Motor neuron (in vitro differentiated cells): ENCODE data around the gene LAMB1. TPM values are rescaled to one million over a fixed set of nuclear protein-coding genes. Genes with fewer than 3 reads are reported as not detected.
"Not testable (repeated sequence)": the region's sequence is repeated elsewhere in the genome, so short reads cannot be mapped to it uniquely, and the experiment has no call there.

ENCODE experiments used
- ATAC-seq, 8 experiments: fragments of 200-7000 bp; cut with Tn5 transposase; replicated peaks in 6 of 8; 2 replicates each; pipeline ENCODE4 v1.8.0; 2021; ENCODE audit warnings: mild to moderate bottlenecking in 8 of 8, moderate library complexity in 8 of 8
- H3K27ac ChIP-seq, 2 donors: fragments of 250-450 bp; sonication (Bioruptor Pico); 2 replicates each; pipeline ENCODE4 v1.9.0; 2021; ENCODE audit warnings: antibody characterized with exemption in 2 of 2, mild to moderate bottlenecking in 2 of 2, moderate library complexity in 1 of 2
- H3K4me1 ChIP-seq, 2 donors: fragments of 250-450 bp; sonication (Bioruptor Pico); replicated peaks in 1 of 2; 2 replicates each; pipeline ENCODE4 v1.6.1; 2021; ENCODE audit warnings: antibody characterized with exemption in 2 of 2, mild to moderate bottlenecking in 2 of 2, moderate library complexity in 1 of 2
- H3K4me3 ChIP-seq, 5 donors: fragments of 250-450 bp; sonication (Bioruptor Pico); 2 replicates each; pipeline ENCODE4 v1.9.0; 2021; ENCODE audit warnings: antibody characterized with exemption in 5 of 5, mild to moderate bottlenecking in 5 of 5, moderate library complexity in 4 of 5
- WGBS, 10 experiments: fragments of 450-650 bp; shearing (Covaris generic); methylation state at CpG; one replicate each; pipeline ENCODE4 v1.0.0; 2022; 5-methylcytosine and 5-hydroxymethylcytosine counted together
- in situ Hi-C, 9 experiments: fragments of 400-800 bp; cut with MboI; loops; one replicate each; pipeline ENCODE4 v1.15.0; 2021; ENCODE audit warnings: low sequenced_read_pairs in 9 of 9, low pct_unique_long_range_greater_than_20kb in 2 of 9; ENCODE audit not compliant: unreplicated experiment in 9 of 9
- total RNA-seq, 8 experiments: library from RNA; unstranded; fragments of 300-600 nt; gene quantifications; 2 replicates each; pipeline versions ENCODE4 v1.2.3 to v1.2.4, GENCODE V29; 2022

The LAMB1 gene
- total RNA-seq, 8 experiments from 2014 or later, result 11.1 to 564 (median 88.7) TPM

- WGBS, 10 experiments, result 83 to 100% (median 90%) methylated on average over 2 to 4 of the region's 4 CpGs; no CpG with 5 or more reads in 5 of the 10 experiments
These were observed 46.0 kb downstream of the LAMB1 start for GRCh38 chr7:107956950-107957349.

GRCh38 chr7:107955394-107955793 lies 47.6 kb downstream of the LAMB1 start:
- Histone ChIP-seq H3K27ac (no peak overlapping the region), H3K4me3 (no peak overlapping the region), H3K4me1 (no peaks in the 10 kb centered on the region)
- 40 to 100% (median 84%) methylated on average over 1 to 5 of the region's 5 CpGs; no CpG with 5 or more reads in 1 of the 10 experiments for WGBS, 10 experiments
- ATAC-seq, result no peak
- in situ Hi-C loops, result no loop called here

More at GRCh38 chr7:107956950-107957349, 46.0 kb downstream of the LAMB1 start:
- H3K4me3 ChIP-seq, H3K27ac ChIP-seq, in situ Hi-C loops, H3K4me1 ChIP-seq, ATAC-seq: not testable (repeated sequence)

DNA sequence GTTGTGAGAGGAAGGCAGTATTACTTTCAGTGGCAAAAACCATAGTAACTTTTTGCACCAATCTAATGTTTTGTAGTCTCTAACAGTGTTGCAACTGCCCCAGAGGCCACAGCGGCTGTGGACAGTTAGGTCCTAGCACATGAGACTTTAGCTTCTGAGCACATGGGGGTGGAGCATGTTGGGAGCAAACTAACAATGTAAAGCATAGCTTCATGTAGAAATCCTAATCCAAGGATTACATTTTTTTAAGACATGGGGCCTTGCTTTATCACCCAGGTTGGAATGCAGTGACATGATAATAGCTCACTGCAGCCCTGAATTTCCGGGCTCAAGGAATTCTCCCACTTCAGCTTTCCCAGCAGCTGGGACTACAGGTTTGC lies 49.0 kb downstream of the LAMB1 start:
- no peak overlapping the region for H3K27ac ChIP-seq
- ATAC-seq, result no peak
- H3K4me1 ChIP-seq, result no peaks in the 10 kb centered on the region

GRCh38 chr7:107953265-107953923 lies 49.6 kb downstream of the LAMB1 start:
- WGBS, 10 experiments, result 66 to 100% (median 94%) methylated on average over 1 to 8 of the region's 10 CpGs; no CpG with 5 or more reads in 1 of the 10 experiments
- no peak overlapping the region for H3K4me3 ChIP-seq
- no peak overlapping the region for H3K27ac ChIP-seq
- in situ Hi-C loops, result no loop called here
- ATAC-seq, result no peak
- H3K4me1 ChIP-seq, result no peaks in the 10 kb centered on the region

More for the DNA sequence above, 49.0 kb downstream of the LAMB1 start:
- in situ Hi-C loops, result no loop called here
- no peak overlapping the region for H3K4me3 ChIP-seq
- WGBS, 10 experiments, result 59 to 100% (median 94%) methylated on average over 1 to 2 of the region's 2 CpGs; no CpG with 5 or more reads in 4 of the 10 experiments

GRCh38 chr7:107951896-107952295 lies 51.1 kb downstream of the LAMB1 start:
- in situ Hi-C loops, result no loop called here
- Histone ChIP-seq H3K4me3 (no peak overlapping the region), H3K4me1 (no peaks in the 10 kb centered on the region), H3K27ac (no peak overlapping the region)
- 87 to 100% (median 95%) methylated on average over 1 to 4 of the region's 9 CpGs; no CpG with 5 or more reads in 3 of the 10 experiments for WGBS, 10 experiments
- no peak for ATAC-seq

DNA sequence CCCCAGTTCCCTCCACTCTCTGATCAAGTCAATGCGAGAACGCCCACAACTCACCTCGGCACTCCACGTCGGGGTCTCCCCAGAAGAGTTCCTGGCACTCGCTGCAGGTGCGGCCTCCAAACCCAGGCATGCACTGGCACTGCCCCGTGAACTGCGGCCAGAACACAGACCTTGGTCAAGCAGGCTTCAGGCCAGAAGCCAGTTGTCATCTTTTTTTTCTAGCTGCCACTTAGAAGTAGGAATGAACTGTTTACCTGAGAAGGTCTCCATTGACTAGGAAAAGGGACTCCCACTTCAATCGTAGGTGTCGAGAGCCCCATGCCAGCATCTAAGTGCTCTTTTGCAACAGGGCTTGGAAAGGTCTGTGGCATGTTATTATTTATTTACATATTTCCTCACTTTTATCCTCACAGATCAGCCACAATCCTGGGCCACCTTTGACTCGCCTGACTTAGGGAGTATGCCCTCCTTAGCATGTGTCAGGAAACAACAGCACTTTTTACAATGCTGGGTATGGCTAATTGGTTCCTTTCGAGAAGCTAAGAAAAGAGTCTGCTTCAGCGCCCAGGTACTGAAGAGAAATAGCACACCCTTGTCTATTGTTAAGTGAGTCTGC lies 51.7 kb downstream of the LAMB1 start:
- H3K4me3 ChIP-seq, result no peak overlapping the region
- no peaks in the 10 kb centered on the region for H3K4me1 ChIP-seq
- no peak for ATAC-seq
- in situ Hi-C loops, result no loop called here
- no peak overlapping the region for H3K27ac ChIP-seq
- WGBS, 10 experiments, result 91 to 100% (median 98%) methylated on average over 1 to 9 of the region's 14 CpGs; no CpG with 5 or more reads in 1 of the 10 experiments

DNA sequence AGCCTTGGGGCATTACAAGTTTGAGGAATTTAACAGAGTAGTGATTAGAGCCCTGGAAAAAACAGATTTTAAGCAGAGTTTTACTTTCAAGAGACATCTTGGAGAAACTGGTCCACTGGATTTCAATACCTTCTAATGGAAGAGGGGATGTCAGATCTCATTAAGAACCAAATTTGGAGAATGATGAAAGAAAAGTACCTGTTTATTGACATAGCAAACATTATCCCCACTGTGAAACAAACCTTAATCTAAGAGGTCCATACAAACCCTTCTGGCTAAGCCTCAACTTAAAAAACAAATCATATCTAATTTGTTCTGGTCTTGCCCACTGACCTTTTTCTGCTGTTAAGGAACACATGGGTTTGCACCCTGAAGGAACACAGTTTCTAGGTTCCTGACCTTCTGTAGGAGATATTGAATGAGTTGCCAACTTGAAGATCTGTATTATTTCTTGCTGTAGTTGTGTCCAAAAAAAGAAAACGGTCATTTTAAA lies 53.5 kb downstream of the LAMB1 start:
- no peaks in the 10 kb centered on the region for H3K4me1 ChIP-seq
- no peak for ATAC-seq
- in situ Hi-C loops, result no loop called here
- 88 to 100% (median 100%) methylated on average over 1 of the region's 1 CpG; no CpG with 5 or more reads in 5 of the 10 experiments for WGBS, 10 experiments
- no peak overlapping the region for H3K4me3 ChIP-seq
- no peak overlapping the region for H3K27ac ChIP-seq

DNA sequence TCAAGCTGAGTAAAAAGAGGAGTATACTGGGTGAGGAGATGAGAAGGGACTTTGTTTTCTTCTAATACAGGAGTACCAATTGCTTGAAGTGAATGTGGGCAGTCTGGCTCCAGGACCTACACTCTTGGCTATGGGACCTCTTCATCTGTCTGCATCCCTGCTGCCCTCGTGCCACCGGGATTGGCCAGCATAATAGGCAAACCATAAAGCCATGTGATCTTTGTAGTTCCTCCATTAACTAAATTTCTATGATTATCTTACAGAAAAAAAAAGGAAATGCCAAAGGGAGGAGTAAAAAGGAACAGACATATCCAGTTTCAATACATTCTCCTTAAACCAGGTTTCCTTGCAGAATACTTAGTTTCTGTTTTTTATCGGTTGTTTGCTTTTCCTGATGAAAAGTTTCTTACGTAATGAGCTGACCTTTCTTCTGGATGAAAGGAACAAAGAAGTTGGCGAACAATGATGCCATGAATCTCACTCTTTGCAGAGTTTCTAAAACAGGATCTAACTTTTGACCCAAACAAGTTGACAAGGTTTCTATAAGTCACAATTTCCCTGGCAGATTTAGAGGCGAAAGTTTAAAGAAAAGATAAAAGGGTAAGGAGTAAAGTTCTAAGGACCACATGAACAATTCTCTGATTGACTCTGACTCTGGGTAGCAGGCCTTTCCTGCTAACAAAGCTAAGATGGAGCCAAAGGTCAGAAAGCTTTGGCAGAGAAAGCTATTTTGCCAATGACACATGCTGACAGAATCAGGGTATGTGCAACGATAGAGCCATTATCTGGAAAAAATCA lies 54.1 kb downstream of the LAMB1 start:
- in situ Hi-C loops, result no loop called here
- no peaks in the 10 kb centered on the region for H3K4me1 ChIP-seq

DNA sequence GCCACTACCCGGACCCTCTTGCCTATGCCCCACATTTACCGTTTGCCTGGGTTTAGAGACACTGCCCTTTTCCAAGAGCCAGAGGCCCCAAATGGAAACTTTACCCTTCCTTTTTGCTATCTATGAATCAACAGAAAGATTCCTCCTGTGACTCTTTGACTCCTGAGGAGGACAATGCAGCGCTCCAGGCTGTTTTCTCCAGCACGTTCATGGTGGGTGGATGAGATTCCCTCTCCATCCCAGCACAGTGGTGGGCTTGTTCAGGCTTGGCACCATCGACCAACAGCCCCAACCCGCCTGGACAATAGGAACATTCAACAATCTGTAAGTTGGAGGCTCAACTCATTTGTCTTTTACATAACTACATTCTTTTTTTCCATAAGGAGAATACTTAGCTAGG lies 56.1 kb downstream of the LAMB1 start:
- H3K27ac ChIP-seq, result no peak overlapping the region
- 40 to 100% (median 85%) methylated on average over 1 to 6 of the region's 6 CpGs; no CpG with 5 or more reads in 1 of the 10 experiments for WGBS, 10 experiments
- no peak overlapping the region for H3K4me3 ChIP-seq
- no peak for ATAC-seq
- in situ Hi-C loops, result no loop called here
- H3K4me1 ChIP-seq, result no peaks in the 10 kb centered on the region

More for the DNA sequence above, 54.1 kb downstream of the LAMB1 start:
- no peak overlapping the region for H3K27ac ChIP-seq
- ATAC-seq, result peak in 1 of 8 experiments; percentile 50
- WGBS, 10 experiments, result 13 to 100% (median 64%) methylated on average over 4 to 7 of the region's 7 CpGs
- no peak overlapping the region for H3K4me3 ChIP-seq

DNA sequence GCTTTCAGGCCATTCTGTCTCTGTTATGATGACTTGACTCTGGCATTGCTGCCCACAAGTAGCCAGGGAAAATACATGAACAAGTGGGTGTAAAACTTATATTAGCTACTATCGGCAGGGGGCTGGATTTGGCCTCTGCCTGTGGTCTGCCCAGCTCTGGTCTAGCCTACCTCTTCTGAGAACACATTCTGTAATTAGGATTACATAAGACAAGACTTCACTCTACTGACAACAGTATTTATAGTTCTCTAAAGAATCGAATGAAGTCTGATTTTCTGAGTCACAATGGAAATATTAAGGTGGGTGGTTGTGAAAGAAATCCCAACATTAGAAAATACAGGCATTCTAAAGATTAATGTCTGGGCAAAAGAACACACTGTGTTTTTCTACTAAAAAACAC lies 56.5 kb downstream of the LAMB1 start:
- H3K27ac ChIP-seq, result no peak overlapping the region
- no peak overlapping the region for H3K4me3 ChIP-seq
- ATAC-seq, result no peak
- in situ Hi-C loops, result no loop called here
- WGBS, 10 experiments, result 0 to 100% (median 93%) methylated on average over 1 to 2 of the region's 2 CpGs
- no peaks in the 10 kb centered on the region for H3K4me1 ChIP-seq

DNA sequence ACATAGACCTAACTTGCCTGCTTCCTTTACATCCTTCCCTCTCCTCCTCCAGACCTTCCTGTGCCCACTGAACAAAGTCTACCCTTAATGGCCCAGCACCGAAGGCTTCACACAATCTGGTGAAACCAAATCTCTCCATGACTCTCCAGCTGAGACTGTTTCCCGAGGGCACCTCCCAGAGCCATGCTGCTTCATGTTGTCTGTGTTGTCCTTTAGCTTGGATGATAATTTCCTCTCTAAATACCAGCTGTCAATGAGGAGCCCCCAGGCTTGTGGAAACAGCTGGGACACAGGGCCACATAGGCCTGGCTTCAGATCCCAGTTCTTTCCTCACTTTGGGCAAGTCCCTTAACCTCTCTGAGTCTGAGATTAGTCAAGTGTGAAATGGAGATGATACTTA lies 57.6 kb downstream of the LAMB1 start:
- Histone ChIP-seq H3K4me3 (no peak overlapping the region), H3K27ac (no peak overlapping the region), H3K4me1 (no peaks in the 10 kb centered on the region)
- peak in 1 of 8 experiments; percentile 34 for ATAC-seq
- WGBS, 10 experiments, result 20 to 100% (median 96%) methylated on average over 1 to 2 of the region's 2 CpGs; no CpG with 5 or more reads in 4 of the 10 experiments
- in situ Hi-C loops, result no loop called here

DNA sequence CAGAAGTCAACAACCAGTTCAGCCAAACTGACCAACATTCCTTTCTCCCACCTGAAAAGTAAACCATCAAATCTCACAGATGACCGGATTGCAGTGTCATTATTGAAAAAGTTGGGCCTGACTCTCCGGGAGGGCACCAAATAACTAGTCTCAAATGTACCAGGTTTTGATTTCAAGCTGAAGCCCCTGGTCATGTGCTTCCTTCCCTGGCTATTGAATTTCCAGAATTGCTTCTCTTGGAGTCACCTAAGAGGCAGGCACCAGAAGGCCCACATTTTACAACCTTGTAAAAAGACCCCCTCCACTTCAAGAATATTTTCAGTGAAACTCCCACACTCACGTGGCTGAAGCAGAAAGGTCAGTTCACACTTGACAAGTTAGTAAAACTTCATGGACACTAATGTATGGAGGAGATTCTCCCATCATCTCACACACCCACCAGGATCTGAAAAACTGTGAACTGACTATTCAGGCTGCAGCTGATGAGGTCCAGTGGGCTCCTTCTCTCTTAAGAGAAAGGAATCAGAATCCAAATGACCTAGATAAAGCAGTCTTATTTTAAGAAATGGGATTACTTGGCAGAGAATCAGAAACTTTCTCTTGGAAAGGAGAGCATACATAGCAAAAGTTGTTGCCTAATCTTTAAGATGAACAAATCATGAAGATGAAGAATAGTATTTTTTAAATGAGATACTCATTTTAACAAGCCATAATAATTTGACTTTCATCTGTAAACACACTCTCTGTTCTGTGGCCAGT lies 58.4 kb downstream of the LAMB1 start:
- no peak for ATAC-seq
- in situ Hi-C loops, result no loop called here
- Histone ChIP-seq H3K4me1 (no peaks in the 10 kb centered on the region), H3K27ac (no peak overlapping the region), H3K4me3 (no peak overlapping the region)
- 88 to 100% (median 100%) methylated on average over 1 to 2 of the region's 3 CpGs; no CpG with 5 or more reads in 1 of the 10 experiments for WGBS, 10 experiments
